Activated naive CD8-positive, alpha-beta T cell treated with anti-CD3 and anti-CD28 coated beads, Interleukin-2, amount 10 ng/mL, durations not matched to agents 7 days and 5 days (primary cell): Measurements from ENCODE around the gene ZCWPW1. TPM values are rescaled to one million over a fixed set of nuclear protein-coding genes. Genes with fewer than 3 reads are reported as not detected.
"Not testable (repeated sequence)": the region's sequence is repeated elsewhere in the genome, so short reads cannot be mapped to it uniquely, and the experiment has no call there.

Experiments
- ATAC-seq: fragments of 150-1000 bp; cut with Tn5 transposase; one replicate; pipeline ENCODE4 v1.10.0; 2021; ENCODE audit warnings: low read depth, moderate library complexity
- POLR2A ChIA-PET: fragments of 350-600 bp; sonication (Branson Sonifier 250); formaldehyde crosslinking; loops from one replicate; lab custom pipeline; 2021; ENCODE audit warnings: antibody characterized with exemption; lab: Charles Lee
- DNase-seq: peaks from one replicate; pipeline ENCODE4 v3.0.0; 2021
- H3K27ac Mint-ChIP-seq: one replicate; pipeline ENCODE4 v1.8.0; 2022; ENCODE audit warnings: mild to moderate bottlenecking, mixed read lengths
- H3K27me3 Mint-ChIP-seq: one replicate; pipeline ENCODE4 v1.8.0; 2022; ENCODE audit warnings: mild to moderate bottlenecking, moderate library complexity, mixed read lengths
- H3K36me3 Mint-ChIP-seq: one replicate; pipeline ENCODE4 v1.8.0; 2021; ENCODE audit warnings: mild to moderate bottlenecking, mixed read lengths
- H3K4me1 Mint-ChIP-seq: one replicate; pipeline ENCODE4 v1.8.0; 2021; ENCODE audit warnings: mixed read lengths
- H3K4me3 Mint-ChIP-seq: one replicate; pipeline ENCODE4 v1.8.0; 2022; ENCODE audit warnings: mild to moderate bottlenecking, moderate library complexity, mixed read lengths
- H3K9me3 Mint-ChIP-seq: one replicate; pipeline ENCODE4 v1.8.0; 2021; ENCODE audit warnings: mixed read lengths
- total RNA-seq, 2 experiments: library from RNA; stranded (reverse); gene quantifications; one replicate each; pipeline ENCODE4 v1.2.3, GENCODE V29; 2021

The ZCWPW1 gene
- total RNA-seq, 2 experiments from 2014 or later: 6.2 to 6.5 TPM

- Mint-ChIP-seq H3K4me3 (no peak overlapping the region), H3K4me1 (peaks cover 6% of the 10 kb centered on the region), H3K27me3 (no peaks in the 10 kb centered on the region), H3K27ac (no peak overlapping the region), H3K9me3 (no peaks in the 10 kb centered on the region), H3K36me3 (peaks cover 13% of the 10 kb centered on the region)
- DNase-seq (no peak), ATAC-seq (no peak)
- POLR2A ChIA-PET: no interaction called here
Observed at GRCh38 chr7:100467638-100468373, 39.3 kb upstream of the ZCWPW1 start.

DNA sequence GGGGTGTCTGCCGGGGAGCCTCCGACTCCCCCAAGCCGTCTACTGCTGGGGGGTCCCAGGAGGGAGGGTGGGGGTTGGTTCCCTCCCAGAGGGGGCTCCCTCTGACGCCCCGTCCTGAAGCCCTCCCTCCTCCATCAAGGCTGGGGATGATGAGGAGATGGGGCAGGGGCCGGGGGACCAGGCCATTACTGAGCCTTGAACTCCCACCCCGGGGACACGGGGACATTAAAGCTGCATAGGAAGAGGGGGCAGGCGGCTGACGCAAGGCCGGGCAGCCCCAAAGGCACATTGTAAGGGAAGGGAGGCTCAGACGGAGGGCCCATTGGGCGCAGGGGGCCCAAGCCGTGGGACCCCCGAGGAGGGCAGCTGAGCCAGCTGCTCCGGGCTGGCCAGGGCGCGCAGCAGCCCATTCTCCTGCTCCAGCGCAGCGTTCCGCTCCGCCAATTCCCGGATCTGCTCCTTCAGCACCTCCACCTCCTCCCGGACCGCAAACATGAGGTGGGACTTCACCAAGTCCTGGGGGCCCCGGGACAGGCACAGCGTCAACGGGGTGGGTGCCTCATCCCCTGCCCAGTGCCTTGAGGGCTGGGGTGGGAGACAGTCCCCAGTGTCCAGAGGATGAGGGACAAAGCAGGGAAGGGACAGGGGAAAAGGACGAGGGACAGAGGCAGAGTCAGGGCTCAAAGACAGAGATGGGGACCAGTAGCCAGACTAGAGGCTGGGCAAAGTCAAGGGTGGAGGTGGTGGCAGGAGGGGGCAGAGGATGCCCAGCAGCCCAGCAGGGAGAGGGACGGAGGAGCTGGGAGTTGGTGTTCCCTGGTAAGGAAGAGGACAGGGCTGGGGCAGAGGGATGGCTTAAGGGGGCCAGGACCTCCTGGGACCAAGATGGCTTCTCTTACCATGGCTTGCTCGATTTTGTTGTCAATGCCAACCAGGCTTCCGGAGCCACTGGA lies 38.4 kb upstream of the ZCWPW1 start:
- Mint-ChIP-seq H3K27me3 (no peaks in the 10 kb centered on the region), H3K4me3 (no peak overlapping the region)
- POLR2A ChIA-PET: no interaction called here

GRCh38 chr7:100465702-100466311 lies 37.3 kb upstream of the ZCWPW1 start:
- ATAC-seq (no peak), DNase-seq (no peak)
- Mint-ChIP-seq H3K9me3 (no peaks in the 10 kb centered on the region), H3K36me3 (peaks cover 13% of the 10 kb centered on the region), H3K27me3 (no peaks in the 10 kb centered on the region), H3K4me1 (peaks cover 6% of the 10 kb centered on the region), H3K27ac (no peak overlapping the region), H3K4me3 (no peak overlapping the region)
- POLR2A ChIA-PET: interaction anchor here (0.6 to 0.7 kb wide), 3 partner anchors 10 to 97 kb away, joined by 3 read pairs; no protein-coding TSS in a partner anchor

More for the DNA sequence above, 38.4 kb upstream of the ZCWPW1 start:
- H3K4me1 Mint-ChIP-seq: peaks cover 6% of the 10 kb centered on the region
- H3K9me3 Mint-ChIP-seq: no peaks in the 10 kb centered on the region
- H3K36me3 Mint-ChIP-seq: peaks cover 13% of the 10 kb centered on the region
- ATAC-seq: no peak
- no peak overlapping the region for H3K27ac Mint-ChIP-seq
- no peak for DNase-seq

DNA sequence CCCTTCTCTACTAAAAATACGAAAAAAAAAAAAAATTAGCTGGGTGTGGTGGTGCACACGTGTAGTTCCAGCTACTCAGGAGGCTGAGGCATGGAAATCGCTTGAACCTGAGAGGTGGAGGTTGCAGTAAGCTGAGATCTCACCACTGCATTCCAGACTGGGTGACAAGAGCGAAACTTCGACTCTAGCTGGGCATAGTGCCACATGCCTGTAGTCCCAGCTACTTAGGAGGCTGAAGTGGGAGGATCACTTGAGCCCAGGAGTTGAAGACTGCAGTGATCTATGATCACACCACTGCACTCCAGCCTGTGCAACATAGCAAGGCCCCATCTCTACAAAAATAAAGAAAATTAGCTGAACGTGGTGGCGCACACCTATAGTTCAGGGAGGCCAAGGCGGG lies 36.8 kb upstream of the ZCWPW1 start:
- ATAC-seq: no peak
- Mint-ChIP-seq H3K4me3 (no peak overlapping the region), H3K36me3 (peaks cover 12% of the 10 kb centered on the region), H3K27ac (no peak overlapping the region), H3K4me1 (peaks cover 4% of the 10 kb centered on the region), H3K27me3 (no peaks in the 10 kb centered on the region), H3K9me3 (no peaks in the 10 kb centered on the region)
- POLR2A ChIA-PET: interaction anchor here (0.6 to 0.8 kb wide), 4 partner anchors 11 to 96 kb away, joined by 3 to 5 read pairs (median 3); no protein-coding TSS in a partner anchor
- DNase-seq: no peak

GRCh38 chr7:100464791-100465190 lies 36.3 kb upstream of the ZCWPW1 start:
- POLR2A ChIA-PET: interaction anchor here (0.8 kb wide), 1 partner anchor 77 kb away, joined by 5 read pairs; no protein-coding TSS in a partner anchor
- Mint-ChIP-seq H3K27me3 (no peaks in the 10 kb centered on the region), H3K36me3 (peaks cover 12% of the 10 kb centered on the region), H3K27ac (no peak overlapping the region), H3K4me3 (no peak overlapping the region), H3K9me3 (no peaks in the 10 kb centered on the region), H3K4me1 (peaks cover 4% of the 10 kb centered on the region)
- DNase-seq (no peak), ATAC-seq (no peak)

- Mint-ChIP-seq H3K36me3 (peaks cover 12% of the 10 kb centered on the region), H3K4me1 (peaks cover 2% of the 10 kb centered on the region), H3K27me3 (no peaks in the 10 kb centered on the region), H3K4me3 (no peak within 1 kb of the TSS), H3K9me3 (no peaks in the 10 kb centered on the region), H3K27ac (no peak within 1 kb of the TSS)
- DNase-seq (no peak), ATAC-seq (no peak)
- POLR2A ChIA-PET: no interaction called here
Observed at GRCh38 chr7:100464210-100464660, 35.7 kb upstream of the ZCWPW1 start, which contains the start of gene SPACDR. TSS of gene SPACDR (minus strand) at chr7:100464260. CDS start at chr7:100464025, 235 bp downstream.

DNA sequence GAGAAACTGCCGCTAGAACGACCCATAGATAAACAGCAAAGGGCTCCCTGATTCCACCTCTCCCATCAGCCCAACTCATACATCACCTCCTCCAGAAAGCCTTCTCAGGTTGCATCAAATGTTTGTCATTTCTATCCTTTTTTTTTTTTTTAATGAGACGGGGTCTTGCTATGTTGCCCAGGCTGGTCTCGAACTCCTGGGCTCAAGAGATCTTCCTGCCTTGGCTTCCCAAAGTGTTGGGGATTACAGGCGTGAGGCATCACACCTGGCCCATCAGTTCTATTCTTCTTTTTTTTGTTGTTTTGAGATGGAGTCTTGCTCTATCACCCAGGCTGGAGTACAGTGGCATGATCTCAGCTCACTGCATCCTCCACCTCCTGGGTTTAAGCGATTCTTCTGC lies 28.5 kb upstream of the ZCWPW1 start:
- DNase-seq: no peak
- Mint-ChIP-seq H3K27ac (no peak overlapping the region), H3K4me3 (no peak overlapping the region), H3K4me1 (peaks cover 5% of the 10 kb centered on the region), H3K9me3 (no peaks in the 10 kb centered on the region), H3K27me3 (no peaks in the 10 kb centered on the region), H3K36me3 (peaks cover 5% of the 10 kb centered on the region)
- POLR2A ChIA-PET: no interaction called here
- ATAC-seq: no peak

DNA sequence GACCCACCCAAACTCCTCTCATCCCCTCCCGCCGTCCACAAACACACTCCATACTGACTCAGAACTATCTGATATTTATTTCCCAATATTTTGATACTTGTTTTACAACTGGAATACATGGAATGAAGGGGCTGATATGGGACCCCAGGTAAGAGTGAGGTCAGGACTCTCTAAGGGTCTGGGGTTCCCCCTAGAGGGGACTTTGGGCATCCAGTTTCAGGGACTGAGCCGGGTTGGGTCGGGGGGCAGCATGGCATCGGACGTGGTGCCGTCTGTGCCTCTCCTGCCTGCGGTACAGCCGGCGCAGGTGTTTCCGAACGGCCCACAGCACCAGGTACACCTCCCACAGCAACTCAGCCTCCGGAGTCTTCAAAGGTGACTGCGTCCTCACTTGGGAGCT lies 28.1 kb upstream of the ZCWPW1 start:
- POLR2A ChIA-PET: no interaction called here
- ATAC-seq: no peak
- DNase-seq: no peak
- H3K27me3 Mint-ChIP-seq: no peaks in the 10 kb centered on the region
- no peak overlapping the region for H3K27ac Mint-ChIP-seq
- peaks cover 3% of the 10 kb centered on the region for H3K36me3 Mint-ChIP-seq
- no peaks in the 10 kb centered on the region for H3K9me3 Mint-ChIP-seq
- no peak overlapping the region for H3K4me3 Mint-ChIP-seq
- H3K4me1 Mint-ChIP-seq: peaks cover 5% of the 10 kb centered on the region

DNA sequence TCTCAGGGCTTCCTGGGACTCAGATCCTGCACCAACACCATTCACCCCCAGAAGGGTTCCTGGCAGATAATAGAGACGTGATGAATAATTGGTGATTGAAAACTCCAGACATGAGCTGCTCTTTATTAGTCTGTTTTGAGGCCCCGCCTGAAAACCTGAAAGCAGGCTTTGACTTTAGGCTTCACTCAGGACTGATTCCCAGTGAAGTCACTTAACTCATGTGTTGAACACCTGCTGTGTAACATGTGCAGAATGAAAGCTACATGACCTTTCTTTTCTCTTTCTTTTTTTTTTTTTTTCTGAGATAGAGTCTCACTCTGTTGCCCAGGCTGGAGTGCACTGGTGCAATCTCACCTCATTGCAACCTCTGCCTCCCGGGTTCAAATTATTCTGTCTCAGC lies 26.7 kb upstream of the ZCWPW1 start:
- H3K4me1 Mint-ChIP-seq: peaks cover 5% of the 10 kb centered on the region
- no peak overlapping the region for H3K27ac Mint-ChIP-seq
- H3K36me3 Mint-ChIP-seq: peaks cover 3% of the 10 kb centered on the region
- POLR2A ChIA-PET: interaction anchor here (0.6 to 2.1 kb wide), 9 partner anchors 8 to 109 kb away, joined by 3 to 7 read pairs (median 4); partner anchors contain the start of genes AGFG2, MEPCE and ZCWPW1
- DNase-seq (no peak), ATAC-seq (no peak)
- no peaks in the 10 kb centered on the region for H3K9me3 Mint-ChIP-seq
- no peaks in the 10 kb centered on the region for H3K27me3 Mint-ChIP-seq
- no peak overlapping the region for H3K4me3 Mint-ChIP-seq

DNA sequence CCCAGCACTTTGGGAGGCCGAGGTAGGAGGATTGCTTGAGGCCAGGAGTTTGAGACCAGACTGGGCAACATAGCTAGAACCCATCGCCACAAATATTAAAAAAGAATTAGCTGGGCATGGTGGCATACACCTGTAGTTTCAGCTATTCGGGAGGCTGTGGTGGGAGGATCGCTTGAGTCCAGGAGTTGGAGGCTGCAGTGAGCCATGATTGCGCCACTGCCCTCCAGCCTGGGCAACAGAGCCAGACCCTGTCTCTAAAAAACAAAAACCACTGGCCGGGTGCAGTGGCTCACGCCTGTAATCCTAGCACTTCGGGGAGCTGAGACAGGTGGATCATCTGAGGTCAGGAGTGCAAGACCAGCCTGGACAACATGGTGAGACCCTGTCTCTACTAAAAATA lies 25.4 kb upstream of the ZCWPW1 start:
- H3K36me3 Mint-ChIP-seq, H3K27me3 Mint-ChIP-seq, H3K4me3 Mint-ChIP-seq, H3K27ac Mint-ChIP-seq, ATAC-seq, DNase-seq, H3K9me3 Mint-ChIP-seq, H3K4me1 Mint-ChIP-seq: not testable (repeated sequence)
- POLR2A ChIA-PET: interaction anchor here (0.7 to 2.1 kb wide), 5 partner anchors 10 to 237 kb away, joined by 3 to 7 read pairs (median 4); partner anchors contain the start of genes AGFG2, MEPCE and ZCWPW1

GRCh38 chr7:100452513-100452912 lies 24.0 kb upstream of the ZCWPW1 start:
- DNase-seq (no peak), ATAC-seq (no peak)
- no peaks in the 10 kb centered on the region for H3K9me3 Mint-ChIP-seq
- H3K27ac Mint-ChIP-seq: no peak overlapping the region
- H3K4me1 Mint-ChIP-seq: peaks cover 5% of the 10 kb centered on the region
- no peaks in the 10 kb centered on the region for H3K27me3 Mint-ChIP-seq
- H3K36me3 Mint-ChIP-seq: no peaks in the 10 kb centered on the region
- POLR2A ChIA-PET: interaction anchor here (1.2 kb wide), 1 partner anchor 24 kb away, joined by 3 read pairs; the partner anchor contains the start of gene ZCWPW1
- no peak overlapping the region for H3K4me3 Mint-ChIP-seq

GRCh38 chr7:100449190-100449795 lies 20.8 kb upstream of the ZCWPW1 start:
- Mint-ChIP-seq H3K4me3 (no peak overlapping the region), H3K9me3 (no peaks in the 10 kb centered on the region), H3K27ac (peak overlapping the region; percentile 2), H3K36me3 (no peaks in the 10 kb centered on the region), H3K27me3 (no peaks in the 10 kb centered on the region), H3K4me1 (peaks cover 17% of the 10 kb centered on the region)
- no peak for ATAC-seq
- DNase-seq: no peak
- POLR2A ChIA-PET: interaction anchor here (0.6 to 1.9 kb wide), 5 partner anchors 13 to 311 kb away, joined by 3 to 14 read pairs (median 3); partner anchors contain the start of genes PPP1R35 and ZCWPW1
